Activated T-helper 1 cell treated with Interleukin-2 at 50 U/mL for 16 hours (primary cell): ENCODE measurements around the gene HNMT.

Experiments
- DNase-seq: peaks from one replicate; pipeline ENCODE4 v3.0.0-alpha.2; 2020; ENCODE audit warnings: low read depth

The HNMT gene

DNA sequence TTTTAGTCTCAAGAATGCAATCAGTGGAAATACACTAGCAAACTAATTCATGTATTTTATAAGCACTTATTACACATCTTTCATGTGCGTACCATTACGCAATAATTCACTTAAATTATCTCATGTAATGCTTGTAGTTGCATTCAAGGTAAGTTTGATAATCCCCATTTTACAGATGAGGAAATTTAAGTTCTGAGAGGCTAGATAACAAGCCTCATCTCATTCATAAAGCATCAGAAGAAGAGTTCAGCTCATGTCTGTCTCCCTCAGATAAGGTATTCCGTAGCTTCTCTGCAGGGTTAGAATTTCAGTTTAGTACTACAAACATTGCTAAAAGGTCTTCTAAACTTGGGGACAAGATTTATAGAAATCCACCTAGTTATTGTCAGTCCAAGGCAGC, 47.8 kb downstream of the HNMT start:
- no peak for DNase-seq

DNA sequence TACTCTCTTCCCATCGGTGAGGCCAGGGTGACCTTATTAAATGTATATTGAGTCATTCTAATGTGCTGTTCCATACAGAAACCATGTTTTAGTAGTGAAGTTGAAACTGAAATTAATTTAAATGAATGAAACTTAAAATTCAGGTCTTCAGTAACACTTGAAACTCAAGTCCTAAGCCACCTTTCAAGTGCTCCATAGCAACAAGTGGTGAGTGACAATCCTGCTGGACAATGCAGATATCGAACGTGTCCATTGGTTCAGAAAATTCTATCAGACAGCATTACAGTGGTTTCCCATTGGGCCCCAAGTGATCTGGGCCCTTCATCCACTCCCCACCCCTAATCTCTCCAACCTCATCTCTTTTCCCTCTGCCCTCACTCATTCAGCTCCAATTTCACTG, 48.7 kb downstream of the HNMT start:
- no peak for DNase-seq

DNA sequence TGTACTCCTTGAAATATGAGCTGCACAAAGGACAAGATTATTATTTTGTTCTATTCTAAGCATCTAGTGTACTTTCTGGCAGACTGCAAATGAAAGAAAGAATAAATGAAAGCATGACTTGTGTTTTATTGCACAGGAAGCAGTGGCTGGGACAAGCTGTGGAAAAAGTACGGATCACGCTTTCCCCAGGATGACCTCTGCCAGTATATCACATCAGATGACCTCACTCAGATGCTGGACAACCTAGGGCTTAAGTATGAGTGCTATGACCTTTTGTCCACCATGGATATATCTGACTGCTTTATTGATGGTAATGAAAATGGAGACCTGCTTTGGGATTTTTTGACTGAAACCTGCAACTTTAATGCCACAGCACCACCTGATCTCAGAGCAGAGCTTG, 49.4 kb downstream of the HNMT start:
- DNase-seq, result no peak

DNA sequence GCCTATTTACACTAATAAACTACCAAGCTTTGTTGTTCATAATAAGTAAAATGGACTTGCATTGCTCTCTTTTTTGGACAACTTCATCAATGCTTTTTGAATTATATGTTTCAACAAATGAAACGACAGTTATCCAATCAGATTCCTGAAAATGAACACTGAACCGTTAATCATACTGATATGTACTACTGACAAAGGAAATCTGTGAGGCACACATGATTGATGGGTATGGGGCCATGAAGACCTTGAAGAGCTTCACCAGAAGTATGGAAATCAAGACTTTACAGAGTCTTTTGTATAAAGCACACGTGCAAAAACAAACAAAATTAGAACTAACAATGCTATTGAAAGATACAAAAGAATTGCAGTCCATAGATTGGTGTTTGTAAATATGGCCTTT, 51.2 kb downstream of the HNMT start:
- no peak for DNase-seq

DNA sequence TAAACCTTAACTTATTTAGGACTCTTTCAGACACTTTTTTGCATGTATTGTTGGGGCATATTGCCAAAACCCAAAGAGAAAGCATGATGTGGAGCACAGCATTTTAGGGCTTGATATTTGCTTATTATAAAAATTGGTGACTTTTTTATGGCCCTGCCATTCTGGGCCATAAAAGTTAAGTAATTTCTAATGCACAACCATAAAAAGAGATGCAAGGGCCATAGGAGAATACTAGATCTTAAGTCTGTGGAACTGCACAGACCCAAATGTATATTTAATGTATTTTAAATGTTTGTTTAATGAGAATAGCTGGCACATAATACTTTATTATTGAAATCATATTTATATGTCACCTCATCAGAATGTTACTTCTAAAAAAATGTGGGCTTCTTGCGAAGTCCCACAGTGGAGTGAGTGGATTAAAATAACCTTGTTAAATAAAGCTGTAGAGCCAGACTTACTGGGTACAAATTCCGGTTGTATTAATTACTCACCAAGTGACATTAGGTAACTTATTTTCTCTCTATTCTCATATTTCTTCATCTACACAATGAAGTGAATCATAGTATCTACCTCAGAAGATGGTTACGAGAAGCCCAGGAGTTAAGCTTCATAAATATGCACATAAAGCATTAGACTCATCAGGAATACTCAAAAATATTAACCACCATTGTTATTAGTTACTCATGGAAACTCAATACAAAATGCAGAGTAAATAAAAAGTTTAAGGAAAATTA, 52.2 kb downstream of the HNMT start:
- no peak for DNase-seq

DNA sequence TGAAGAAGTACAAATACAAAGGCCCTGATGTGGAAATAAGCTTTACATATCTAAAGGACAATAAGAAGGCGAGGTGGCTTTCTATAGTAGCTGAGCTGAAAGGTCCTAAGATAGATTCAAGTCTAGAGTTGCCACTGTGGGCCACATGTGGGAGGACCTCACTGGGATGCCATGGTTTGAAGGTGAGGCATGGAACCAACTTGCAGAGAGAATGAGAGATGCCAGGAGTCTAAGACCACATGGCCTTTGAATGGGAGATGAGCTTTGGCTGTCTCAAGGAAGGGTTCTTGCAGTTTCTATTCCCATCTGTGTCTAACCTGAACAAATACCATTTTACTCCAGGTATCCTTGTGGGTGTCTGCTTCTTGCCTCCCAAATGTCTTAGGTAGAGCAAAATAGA, 53.6 kb downstream of the HNMT start:
- DNase-seq, result no peak

DNA sequence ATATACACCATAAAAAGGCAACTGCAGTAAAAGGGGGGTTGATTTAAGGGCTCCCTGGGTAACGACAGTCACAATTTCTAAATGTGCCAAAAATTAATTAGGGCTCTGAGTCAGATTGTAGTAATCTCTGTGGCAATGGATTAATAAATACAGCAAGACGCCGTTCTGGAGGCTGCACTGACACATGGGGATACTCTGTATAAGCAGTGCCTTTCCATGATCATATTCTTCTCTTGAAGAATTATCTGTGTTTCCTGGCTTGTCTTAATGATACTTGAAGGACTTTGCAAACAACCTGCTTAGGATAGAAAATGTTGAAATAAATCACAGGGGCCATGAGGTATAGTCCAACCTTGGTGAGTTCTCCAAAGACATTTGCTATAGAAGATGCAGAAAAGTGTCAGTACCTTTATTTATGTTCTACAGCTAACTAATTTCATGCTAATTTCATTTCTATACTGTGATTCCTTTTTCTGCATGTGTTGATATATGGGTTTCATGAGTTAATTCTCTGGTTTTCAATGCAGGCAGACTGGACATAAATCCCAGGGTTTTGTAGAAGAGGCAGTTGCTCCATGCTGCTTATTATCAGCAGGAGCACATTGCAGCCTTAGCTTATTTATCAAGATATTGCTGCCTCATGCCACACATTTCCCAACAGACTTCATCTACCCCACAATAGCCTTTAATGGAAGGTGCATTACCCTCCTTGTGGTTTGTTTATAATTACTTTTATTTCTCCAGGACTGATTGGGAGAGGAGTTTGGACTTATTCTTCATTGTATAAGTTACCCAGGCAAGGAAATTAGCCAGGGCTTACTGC, 54.8 kb downstream of the HNMT start:
- DNase-seq, result no peak

DNA sequence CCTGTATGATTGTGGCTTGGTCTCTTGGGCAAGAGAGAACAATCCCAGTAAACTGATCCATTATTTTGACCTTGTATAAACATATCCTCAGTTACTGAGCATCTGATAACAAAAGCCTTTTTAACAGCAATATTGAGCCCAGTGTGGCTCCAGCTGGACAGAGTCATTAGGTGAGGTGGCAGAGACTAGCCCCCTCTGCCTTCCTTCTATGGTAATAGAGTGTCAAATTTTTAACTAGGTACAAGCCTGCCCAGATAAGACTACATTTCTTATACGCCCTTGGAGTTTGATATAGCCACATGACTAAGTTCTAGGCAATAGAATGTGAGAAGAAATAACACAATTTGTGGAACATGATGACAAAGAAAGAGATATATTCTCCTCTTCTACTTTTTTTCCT, 56.2 kb downstream of the HNMT start:
- no peak for DNase-seq

DNA sequence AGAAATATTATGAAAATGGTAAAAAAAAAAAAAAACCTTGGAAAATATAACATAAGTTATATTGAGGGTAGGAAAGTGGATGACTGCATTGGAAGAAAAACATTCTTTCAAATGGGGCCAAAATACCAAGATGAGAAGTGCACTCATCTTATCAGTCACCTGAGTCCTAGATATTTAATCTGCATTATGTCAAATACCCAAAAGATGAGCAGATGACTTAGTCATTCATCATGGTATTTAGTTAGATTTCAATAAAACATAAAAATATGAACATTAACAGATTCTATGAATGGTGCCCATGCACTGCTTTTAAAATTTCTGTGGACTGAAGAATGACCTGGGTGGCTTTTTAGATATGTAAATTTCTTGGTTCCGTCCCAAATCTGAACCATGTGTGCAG, 56.9 kb downstream of the HNMT start:
- DNase-seq, result no peak

DNA sequence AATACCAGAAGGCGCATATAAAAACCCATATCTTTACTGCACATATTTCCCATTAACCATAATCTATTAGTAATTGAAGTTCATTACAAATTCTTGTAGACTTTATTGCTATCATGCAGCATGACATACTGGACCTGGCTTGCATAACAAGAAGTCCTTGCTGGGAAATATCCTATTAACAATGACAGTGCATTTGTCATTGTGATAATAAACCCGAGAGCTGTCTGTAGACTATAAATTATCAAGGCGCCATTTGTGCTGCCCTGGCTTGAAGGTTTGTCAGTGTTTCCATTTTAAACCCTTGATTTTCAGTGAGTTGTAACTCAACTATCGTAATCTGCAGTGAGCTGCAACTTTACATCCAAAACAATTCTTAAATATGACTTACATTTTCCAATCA, 59.0 kb downstream of the HNMT start:
- no peak for DNase-seq

DNA sequence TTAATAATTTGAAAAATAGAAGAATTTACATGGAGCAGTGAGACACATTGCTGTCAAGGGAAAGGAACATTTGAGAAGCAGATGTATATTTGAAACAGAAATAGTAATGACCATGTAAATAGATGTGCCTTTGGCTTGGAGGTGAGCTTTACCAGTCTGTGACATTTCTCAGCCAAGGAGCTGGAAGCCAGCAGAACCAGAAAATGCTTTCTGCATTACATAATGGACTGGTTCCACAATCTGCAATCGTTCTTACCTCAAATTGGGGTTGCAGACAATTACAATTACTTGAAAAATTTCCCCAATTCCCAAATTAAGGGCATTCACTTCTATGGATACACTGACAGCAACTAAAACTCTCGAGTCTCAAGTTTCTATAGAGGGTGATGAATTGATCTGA, 59.7 kb downstream of the HNMT start:
- no peak for DNase-seq

DNA sequence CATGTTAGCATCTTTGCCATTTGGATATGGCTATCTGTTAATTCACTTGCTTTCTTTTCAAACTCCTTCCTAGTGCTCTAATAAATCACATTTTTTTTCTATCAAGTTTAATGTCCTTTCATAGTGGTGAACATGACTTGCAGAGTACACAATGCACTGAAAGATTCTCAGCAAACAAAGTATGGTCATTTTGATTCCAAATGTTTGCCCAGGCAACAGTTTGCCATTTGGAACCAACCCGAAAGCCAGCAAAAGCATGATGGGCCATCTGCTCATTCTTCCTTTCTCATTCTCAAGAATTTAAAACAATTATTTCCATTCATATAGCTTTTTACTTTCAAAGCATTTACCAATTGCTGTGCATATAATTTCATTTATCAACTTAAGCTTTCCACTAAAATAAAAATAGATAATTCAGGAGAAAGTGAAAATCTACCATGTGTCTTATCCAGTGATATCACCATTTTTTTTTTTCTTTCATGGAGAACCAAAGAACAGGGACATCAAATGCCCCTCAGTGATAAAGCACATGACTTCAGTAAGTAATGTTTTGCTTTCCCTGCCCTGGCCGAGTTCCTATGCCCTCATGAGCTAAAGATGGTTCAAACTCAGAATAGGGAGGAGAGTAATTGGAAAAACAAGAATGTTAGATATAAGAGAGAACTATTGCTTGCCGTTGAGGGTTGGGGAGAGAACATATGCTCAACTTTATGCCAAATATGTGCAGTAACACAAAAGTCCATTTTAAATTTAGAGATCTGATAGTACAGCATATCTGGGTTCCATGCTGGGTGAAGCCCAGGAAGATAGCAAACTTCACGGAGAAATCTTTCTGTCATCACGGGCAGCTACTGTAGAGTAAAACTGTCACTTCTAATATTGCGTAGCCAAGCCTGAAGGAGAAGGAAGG, 62.1 kb downstream of the HNMT start:
- DNase-seq, result no peak

DNA sequence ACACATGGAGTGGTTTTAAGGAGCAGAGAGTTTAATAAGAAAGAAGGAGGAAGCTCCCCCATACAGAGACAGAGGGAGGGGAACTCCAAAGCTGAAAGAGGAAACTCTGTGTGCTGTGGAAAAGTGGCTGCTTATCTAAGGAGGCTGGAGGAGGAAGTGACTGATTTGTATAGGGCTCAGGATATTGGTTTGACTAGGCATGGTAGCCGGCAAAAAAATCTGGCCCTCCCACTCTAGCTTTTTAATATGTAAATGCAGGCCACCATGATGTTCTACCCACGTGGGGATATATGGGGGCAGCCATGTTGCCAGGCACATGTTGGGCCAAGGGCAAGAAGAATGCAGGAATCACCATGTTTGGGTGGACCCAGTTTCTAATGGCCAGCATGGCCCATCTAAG, 64.3 kb downstream of the HNMT start:
- no peak for DNase-seq

DNA sequence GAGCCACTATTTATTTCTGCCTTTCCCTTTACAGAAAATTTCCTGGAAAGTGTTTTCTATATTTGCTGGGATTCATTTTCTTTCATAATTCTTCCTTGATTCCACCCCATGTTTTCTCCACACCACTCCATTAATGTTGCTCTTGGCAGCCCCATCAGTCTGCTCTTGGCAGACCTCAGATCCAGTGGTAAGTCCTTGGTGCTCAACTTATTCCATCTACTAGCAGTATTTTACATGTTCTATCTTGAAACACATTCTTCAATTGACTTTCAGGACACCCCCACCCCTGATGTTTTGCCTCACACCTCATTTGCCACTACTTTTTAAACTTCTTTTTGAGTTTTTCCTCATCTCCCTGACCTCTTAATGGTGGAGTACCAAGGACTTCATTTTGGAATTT, 65.0 kb downstream of the HNMT start:
- no peak for DNase-seq

DNA sequence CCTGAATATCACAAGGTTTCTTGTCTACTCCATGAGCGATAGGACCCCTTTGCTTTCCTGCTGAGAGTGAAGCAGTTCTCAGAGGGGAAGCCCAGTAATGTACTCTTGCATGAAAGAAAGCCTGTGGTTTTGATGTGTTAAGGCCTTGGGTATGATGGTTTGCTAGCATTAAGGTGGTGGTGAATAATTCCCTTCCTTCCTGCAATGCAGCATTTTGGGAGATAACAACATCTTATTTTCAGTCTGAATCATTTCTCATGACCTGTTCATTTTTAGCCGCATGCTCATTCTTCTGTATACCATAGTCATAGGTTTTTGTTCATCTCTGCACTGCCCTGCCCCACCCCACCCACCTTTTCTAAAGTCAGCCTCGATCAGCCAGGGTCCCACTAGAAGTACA, 66.2 kb downstream of the HNMT start:
- no peak for DNase-seq

DNA sequence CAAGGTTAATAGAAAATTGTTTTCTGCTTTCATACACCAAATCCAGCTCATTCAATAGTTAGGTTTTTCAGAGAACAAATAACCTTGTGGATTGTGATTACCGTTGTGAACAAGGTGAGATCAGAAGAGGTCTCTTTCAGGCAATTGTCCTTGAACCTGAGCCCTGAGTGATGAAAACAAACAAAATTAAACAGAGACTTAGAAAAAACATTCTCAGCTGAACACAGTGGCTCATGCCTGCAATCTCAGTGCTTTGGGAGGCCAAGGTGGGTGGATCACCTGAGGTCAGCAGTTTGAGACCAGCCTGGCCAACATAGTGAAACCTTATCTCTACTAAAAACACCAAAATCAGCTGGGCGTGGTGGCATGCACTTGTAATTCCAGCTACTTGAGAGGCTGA, 68.1 kb downstream of the HNMT start:
- no peak for DNase-seq

DNA sequence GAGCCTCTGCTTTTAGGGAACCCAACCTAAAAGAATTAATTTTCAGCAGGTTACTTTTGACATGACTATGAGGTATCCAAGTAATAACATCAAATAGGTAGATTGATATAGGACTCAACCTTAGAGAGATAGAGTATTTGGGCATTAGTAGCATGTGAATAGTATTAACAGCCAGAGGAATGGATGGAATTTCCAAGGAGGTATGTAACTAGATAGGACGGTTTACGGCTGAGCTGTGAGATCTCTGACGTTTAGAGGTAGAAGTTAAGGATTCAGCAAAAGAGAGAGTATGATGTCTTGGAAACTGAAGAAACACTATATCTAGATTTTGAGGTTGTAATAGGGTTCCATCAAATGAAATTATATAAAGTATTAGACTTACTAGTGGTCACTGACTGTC, 70.3 kb downstream of the HNMT start:
- no peak for DNase-seq

DNA sequence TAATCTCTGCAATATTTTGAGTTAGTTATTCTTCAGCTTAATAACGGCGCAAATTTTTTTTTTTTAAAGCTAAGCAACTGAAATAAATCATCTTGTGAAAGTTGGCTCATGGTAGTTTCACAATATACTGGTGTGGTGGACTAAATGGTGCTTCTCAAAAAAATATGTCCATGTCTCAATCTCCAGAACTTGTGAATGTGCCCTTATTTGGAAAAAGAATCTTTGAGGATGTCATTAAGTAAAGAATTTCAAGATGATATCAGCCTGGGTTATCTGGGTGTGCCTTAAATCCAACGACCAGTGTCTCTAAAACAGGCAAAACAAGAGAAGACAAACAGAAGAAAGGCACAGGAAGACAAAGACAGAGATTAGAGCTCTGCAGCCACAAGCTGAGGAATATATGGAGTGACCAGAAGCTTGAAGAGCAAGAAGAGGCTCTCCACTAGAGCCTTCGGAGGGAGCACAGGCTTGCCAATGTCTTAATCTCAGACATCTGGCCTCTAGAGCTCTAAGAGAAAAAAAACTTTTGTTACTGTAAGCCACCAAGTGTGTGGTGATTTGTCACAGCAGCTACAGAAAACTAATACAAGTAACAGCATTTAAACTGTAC, 71.4 kb downstream of the HNMT start:
- DNase-seq, result no peak

DNA sequence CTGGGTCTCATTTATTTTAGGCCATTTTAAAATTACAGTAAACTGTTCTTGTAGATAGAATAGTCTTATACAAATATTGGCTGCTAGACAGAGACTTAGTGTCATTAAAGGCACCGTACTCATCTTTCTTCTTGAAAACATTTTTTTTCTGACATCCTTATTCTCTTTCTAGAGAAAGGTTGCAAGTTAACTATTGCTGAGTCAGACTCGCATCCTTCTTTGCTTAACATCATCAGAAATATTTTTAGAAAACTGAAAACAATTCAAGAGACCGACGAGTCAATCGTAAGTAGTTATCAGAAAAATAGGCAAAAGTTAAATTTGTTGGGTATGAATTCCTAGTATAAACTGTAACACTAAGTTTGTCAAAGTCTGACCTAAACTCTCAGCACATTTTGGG, 72.2 kb downstream of the HNMT start:
- no peak for DNase-seq

DNA sequence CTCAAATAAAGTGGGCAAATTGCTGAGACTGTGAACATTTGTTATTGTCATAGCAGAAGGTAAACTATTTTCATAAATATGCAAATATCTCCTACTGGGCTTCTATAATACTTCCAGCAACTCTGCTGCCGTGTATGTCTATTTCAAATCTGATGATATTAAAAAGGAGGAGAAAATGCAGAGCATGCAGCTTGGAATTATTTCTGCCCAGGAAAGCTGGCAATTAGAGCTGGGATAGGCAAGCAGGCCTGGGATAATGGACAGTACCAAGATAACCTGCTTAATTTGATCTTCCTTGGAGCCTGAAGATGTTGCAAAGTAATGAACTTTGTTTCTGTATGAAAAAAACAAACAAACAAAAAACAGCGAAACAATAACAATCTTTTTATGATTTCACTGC, 72.8 kb downstream of the HNMT start:
- no peak for DNase-seq

DNA sequence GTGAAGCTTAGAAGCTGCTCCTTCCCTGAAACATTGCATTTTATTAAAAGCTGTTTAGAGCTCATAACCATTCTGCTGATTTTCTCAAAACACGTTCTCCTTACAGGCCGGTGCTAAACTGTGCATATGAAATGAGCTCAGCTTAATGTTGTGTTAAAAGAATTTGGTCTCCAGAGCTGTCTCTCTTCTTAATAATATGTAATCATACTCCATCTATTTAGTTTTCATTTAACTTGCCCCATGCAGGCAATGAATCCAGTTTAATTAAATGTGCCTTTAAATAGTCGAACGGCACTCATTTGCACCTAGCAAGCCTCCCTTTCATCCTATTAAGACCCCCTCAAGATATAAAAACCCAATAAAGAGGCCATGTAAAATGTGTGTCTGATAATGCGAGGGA, 76.3 kb downstream of the HNMT start:
- DNase-seq, result no peak

DNA sequence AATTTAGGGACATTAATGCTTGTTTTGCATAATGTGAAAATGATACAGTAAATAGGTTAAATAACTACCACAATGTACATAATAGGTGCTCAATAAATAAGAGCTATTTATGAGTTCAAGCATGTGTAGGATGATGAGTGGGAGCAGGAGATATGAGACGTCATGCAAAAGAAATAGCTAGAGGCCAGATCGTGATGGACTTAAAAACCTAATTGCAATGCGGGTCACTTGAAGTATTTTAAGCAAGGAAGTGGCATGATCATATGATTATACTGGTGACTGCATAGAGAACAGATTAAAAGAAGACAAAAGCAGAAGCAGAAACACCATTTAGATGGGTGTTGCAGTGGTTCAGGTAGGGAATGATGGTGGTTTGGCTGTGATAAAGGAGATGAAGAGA, 78.0 kb downstream of the HNMT start:
- no peak for DNase-seq
